ENCODE data around the gene DIP2C.

- no peak for TF ChIP-seq CTCF (IDR thresholded peaks at IDR 0.05)
- TF ChIP-seq POLR2A (IDR thresholded peaks at IDR 0.05), result no peak
Measured at GRCh38 chr10:234708-235406, 454.6 kb downstream of the DIP2C start.
